Memory B cell (primary cell): ENCODE results near the gene WDFY2.

Experiments used
- ATAC-seq: fragments of 150-1000 bp; cut with Tn5 transposase; 2 replicates; pipeline ENCODE4 v1.10.0; 2021; ENCODE audit warnings: low read depth, mild to moderate bottlenecking, moderate library complexity
- DNase-seq, 2 donors: peaks; one replicate each; pipeline ENCODE4 v3.0.0; 2022; ENCODE audit warnings: low spot score in 2 of 2
- H3K27ac Mint-ChIP-seq: one replicate; pipeline ENCODE4 v1.8.0; 2022; ENCODE audit warnings: mild to moderate bottlenecking, moderate library complexity, mixed read lengths
- H3K27me3 Mint-ChIP-seq: one replicate; pipeline ENCODE4 v1.8.0; 2022; ENCODE audit warnings: mixed read lengths
- H3K36me3 Mint-ChIP-seq: one replicate; pipeline ENCODE4 v1.8.0; 2022; ENCODE audit warnings: mild to moderate bottlenecking, mixed read lengths
- H3K4me1 Mint-ChIP-seq: one replicate; pipeline ENCODE4 v1.8.0; 2022; ENCODE audit warnings: mixed read lengths
- H3K4me3 Mint-ChIP-seq: one replicate; pipeline ENCODE4 v1.8.0; 2022; ENCODE audit warnings: mild to moderate bottlenecking, moderate library complexity, mixed read lengths
- H3K9me3 Mint-ChIP-seq: one replicate; pipeline ENCODE4 v1.8.0; 2022; ENCODE audit warnings: mixed read lengths

Gene WDFY2

GRCh38 chr13:51665456-51665855 is 81.2 kb downstream of the WDFY2 start:
- Mint-ChIP-seq H3K27ac (no peak overlapping the region), H3K27me3 (no peaks in the 10 kb centered on the region), H3K4me1 (peaks cover 36% of the 10 kb centered on the region), H3K9me3 (no peaks in the 10 kb centered on the region), H3K36me3 (peaks cover 16% of the 10 kb centered on the region), H3K4me3 (no peak overlapping the region)
- ATAC-seq (no peak), DNase-seq (no peak)

GRCh38 chr13:51666374-51666773 is 82.1 kb downstream of the WDFY2 start:
- H3K36me3 Mint-ChIP-seq: peaks cover 24% of the 10 kb centered on the region
- DNase-seq (no peak), ATAC-seq (no peak)
- no peak overlapping the region for H3K4me3 Mint-ChIP-seq
- H3K9me3 Mint-ChIP-seq: peaks cover 3% of the 10 kb centered on the region
- H3K27ac Mint-ChIP-seq: peak overlapping the region; percentile 56
- no peaks in the 10 kb centered on the region for H3K27me3 Mint-ChIP-seq
- H3K4me1 Mint-ChIP-seq: peaks cover 42% of the 10 kb centered on the region

- peak overlapping the region; percentile 33 for H3K27ac Mint-ChIP-seq
- no peak for ATAC-seq
- H3K9me3 Mint-ChIP-seq: peaks cover 3% of the 10 kb centered on the region
Observed at GRCh38 chr13:51666839-51667238, 82.6 kb downstream of the WDFY2 start.

GRCh38 chr13:51668580-51669195 is 84.4 kb downstream of the WDFY2 start:
- no peak for ATAC-seq
- no peak for DNase-seq
- H3K36me3 Mint-ChIP-seq: peaks cover 22% of the 10 kb centered on the region
- H3K4me1 Mint-ChIP-seq: peaks cover 44% of the 10 kb centered on the region
- no peak overlapping the region for H3K27ac Mint-ChIP-seq
- no peak overlapping the region for H3K4me3 Mint-ChIP-seq
- no peaks in the 10 kb centered on the region for H3K27me3 Mint-ChIP-seq
- H3K9me3 Mint-ChIP-seq: peaks cover 3% of the 10 kb centered on the region

More at GRCh38 chr13:51666839-51667238, 82.6 kb downstream of the WDFY2 start:
- Mint-ChIP-seq H3K4me3 (no peak overlapping the region), H3K36me3 (peaks cover 25% of the 10 kb centered on the region), H3K4me1 (peaks cover 42% of the 10 kb centered on the region), H3K27me3 (no peaks in the 10 kb centered on the region)
- no peak for DNase-seq

GRCh38 chr13:51673165-51673564 is 88.9 kb downstream of the WDFY2 start:
- H3K9me3 Mint-ChIP-seq: peaks cover 3% of the 10 kb centered on the region
- no peak overlapping the region for H3K4me3 Mint-ChIP-seq
- no peak overlapping the region for H3K27ac Mint-ChIP-seq
- H3K27me3 Mint-ChIP-seq: no peaks in the 10 kb centered on the region
- peaks cover 22% of the 10 kb centered on the region for H3K36me3 Mint-ChIP-seq
- H3K4me1 Mint-ChIP-seq: peaks cover 27% of the 10 kb centered on the region
- ATAC-seq (no peak), DNase-seq (no peak)

- ATAC-seq: no peak
Observed at GRCh38 chr13:51674276-51674675, 90.0 kb downstream of the WDFY2 start.

GRCh38 chr13:51675385-51675784 is 91.1 kb downstream of the WDFY2 start:
- no peak overlapping the region for H3K27ac Mint-ChIP-seq
- H3K9me3 Mint-ChIP-seq: peaks cover 3% of the 10 kb centered on the region
- H3K4me3 Mint-ChIP-seq: no peak overlapping the region
- DNase-seq: no peak
- peaks cover 23% of the 10 kb centered on the region for H3K4me1 Mint-ChIP-seq
- ATAC-seq: no peak
- H3K27me3 Mint-ChIP-seq: no peaks in the 10 kb centered on the region
- peaks cover 31% of the 10 kb centered on the region for H3K36me3 Mint-ChIP-seq

More at GRCh38 chr13:51674276-51674675, 90.0 kb downstream of the WDFY2 start:
- Mint-ChIP-seq H3K27ac (no peak overlapping the region), H3K27me3 (no peaks in the 10 kb centered on the region), H3K4me1 (peaks cover 28% of the 10 kb centered on the region), H3K36me3 (peaks cover 25% of the 10 kb centered on the region), H3K4me3 (no peak overlapping the region), H3K9me3 (peaks cover 3% of the 10 kb centered on the region)
- DNase-seq: no peak

- no peak overlapping the region for H3K27ac Mint-ChIP-seq
- no peak for ATAC-seq
- peaks cover 19% of the 10 kb centered on the region for H3K4me1 Mint-ChIP-seq
- DNase-seq: no peak
- H3K36me3 Mint-ChIP-seq: peaks cover 26% of the 10 kb centered on the region
- no peak overlapping the region for H3K4me3 Mint-ChIP-seq
- no peaks in the 10 kb centered on the region for H3K27me3 Mint-ChIP-seq
- H3K9me3 Mint-ChIP-seq: peaks cover 2% of the 10 kb centered on the region
Observed at GRCh38 chr13:51675877-51676276, 91.6 kb downstream of the WDFY2 start.

GRCh38 chr13:51676739-51677138 is 92.5 kb downstream of the WDFY2 start:
- ATAC-seq (no peak), DNase-seq (no peak)
- H3K27me3 Mint-ChIP-seq: no peaks in the 10 kb centered on the region
- H3K4me1 Mint-ChIP-seq: peaks cover 17% of the 10 kb centered on the region
- peaks cover 24% of the 10 kb centered on the region for H3K36me3 Mint-ChIP-seq
- no peak overlapping the region for H3K4me3 Mint-ChIP-seq
- H3K9me3 Mint-ChIP-seq: no peaks in the 10 kb centered on the region
- H3K27ac Mint-ChIP-seq: no peak overlapping the region

GRCh38 chr13:51678420-51678819 is 94.2 kb downstream of the WDFY2 start:
- H3K4me1 Mint-ChIP-seq: peaks cover 11% of the 10 kb centered on the region
- no peaks in the 10 kb centered on the region for H3K9me3 Mint-ChIP-seq
- H3K4me3 Mint-ChIP-seq: no peak overlapping the region
- no peak for ATAC-seq
- no peak overlapping the region for H3K27ac Mint-ChIP-seq
- H3K36me3 Mint-ChIP-seq: peaks cover 26% of the 10 kb centered on the region
- no peak for DNase-seq
- H3K27me3 Mint-ChIP-seq: no peaks in the 10 kb centered on the region

- peaks cover 29% of the 10 kb centered on the region for H3K36me3 Mint-ChIP-seq
- ATAC-seq (no peak), DNase-seq (no peak)
- peaks cover 11% of the 10 kb centered on the region for H3K4me1 Mint-ChIP-seq
- no peaks in the 10 kb centered on the region for H3K9me3 Mint-ChIP-seq
- H3K4me3 Mint-ChIP-seq: no peak overlapping the region
- no peak overlapping the region for H3K27ac Mint-ChIP-seq
- no peaks in the 10 kb centered on the region for H3K27me3 Mint-ChIP-seq
Observed at GRCh38 chr13:51679616-51680015, 95.4 kb downstream of the WDFY2 start.

GRCh38 chr13:51681037-51681678 is 96.9 kb downstream of the WDFY2 start:
- Mint-ChIP-seq H3K27me3 (no peaks in the 10 kb centered on the region), H3K4me1 (peaks cover 17% of the 10 kb centered on the region), H3K36me3 (peaks cover 31% of the 10 kb centered on the region), H3K27ac (no peak overlapping the region), H3K9me3 (no peaks in the 10 kb centered on the region), H3K4me3 (no peak overlapping the region)
- DNase-seq (no peak), ATAC-seq (no peak)

- ATAC-seq (no peak), DNase-seq (no peak)
- H3K27me3 Mint-ChIP-seq: no peaks in the 10 kb centered on the region
- peaks cover 18% of the 10 kb centered on the region for H3K4me1 Mint-ChIP-seq
- no peak overlapping the region for H3K4me3 Mint-ChIP-seq
- no peaks in the 10 kb centered on the region for H3K9me3 Mint-ChIP-seq
- peaks cover 28% of the 10 kb centered on the region for H3K36me3 Mint-ChIP-seq
- no peak overlapping the region for H3K27ac Mint-ChIP-seq
Observed at GRCh38 chr13:51682686-51683085, 98.4 kb downstream of the WDFY2 start.

GRCh38 chr13:51683597-51683996 is 99.3 kb downstream of the WDFY2 start:
- Mint-ChIP-seq H3K4me1 (peaks cover 23% of the 10 kb centered on the region), H3K27ac (no peak overlapping the region), H3K9me3 (no peaks in the 10 kb centered on the region), H3K4me3 (no peak overlapping the region), H3K27me3 (no peaks in the 10 kb centered on the region), H3K36me3 (peaks cover 27% of the 10 kb centered on the region)
- ATAC-seq: no peak
- DNase-seq: no peak

GRCh38 chr13:51684076-51684475 is 99.8 kb downstream of the WDFY2 start:
- Mint-ChIP-seq H3K4me3 (no peak overlapping the region), H3K4me1 (peaks cover 23% of the 10 kb centered on the region), H3K27me3 (no peaks in the 10 kb centered on the region), H3K36me3 (peaks cover 25% of the 10 kb centered on the region), H3K27ac (no peak overlapping the region), H3K9me3 (no peaks in the 10 kb centered on the region)
- no peak for ATAC-seq
- DNase-seq: no peak
